WTC11 (cell line): ENCODE results near the gene PARK7. TPM values are rescaled to one million over a fixed set of nuclear protein-coding genes. Genes with fewer than 3 reads are reported as not detected.

ENCODE experiments used
- ATAC-seq: fragments of 200-7000 bp; cut with Tn5 transposase; 2 replicates; pipeline ENCODE4 v1.10.0; 2021; ENCODE audit warnings: mild to moderate bottlenecking, moderate library complexity
- CTCF ChIA-PET: fragments of 300-600 bp; sonication (Branson Sonifier 250); formaldehyde crosslinking; loops from one replicate; lab custom pipeline; 2021; ENCODE audit warnings: antibody characterized with exemption; lab: Charles Lee
- POLR2A ChIA-PET: fragments of 350-600 bp; sonication (Branson Sonifier 250); formaldehyde crosslinking; loops from one replicate; lab custom pipeline; 2021; ENCODE audit warnings: antibody characterized with exemption; lab: Charles Lee
- DNase-seq: peaks from one replicate; pipeline ENCODE4 v3.0.0; 2021; ENCODE audit warnings: low spot score
- H3K27ac Mint-ChIP-seq: 2 replicates; pipeline ENCODE4 v1.8.0; 2021; ENCODE audit warnings: mixed read lengths
- H3K27me3 Mint-ChIP-seq: 2 replicates; pipeline ENCODE4 v1.8.0; 2021; ENCODE audit warnings: low read depth, mild to moderate bottlenecking, moderate library complexity, mixed read lengths
- H3K36me3 Mint-ChIP-seq: 2 replicates; pipeline ENCODE4 v1.8.0; 2021; ENCODE audit warnings: mixed read lengths
- H3K4me1 Mint-ChIP-seq: 2 replicates; pipeline ENCODE4 v1.8.0; 2022; ENCODE audit warnings: mixed read lengths
- H3K4me3 Mint-ChIP-seq: 2 replicates; pipeline ENCODE4 v1.8.0; 2021; ENCODE audit warnings: mild to moderate bottlenecking, moderate library complexity, mixed read lengths
- H3K9me3 Mint-ChIP-seq: 2 replicates; pipeline ENCODE4 v1.8.0; 2021; ENCODE audit warnings: mixed read lengths
- AFF4 ChIP-seq: sonication (generic); formaldehyde crosslinking; IDR thresholded peaks from 2 replicates; pipeline ENCODE4 v1.8.1; 2023; ENCODE audit warnings: mild to moderate bottlenecking, missing genetic modification reagents, borderline replicate concordance
- CDX4 ChIP-seq: fragments of 250-450 bp; sonication (Bioruptor Pico); IDR thresholded peaks from 2 replicates; pipeline ENCODE4 v1.9.0; 2021; ENCODE audit warnings: moderate library complexity, mild to moderate bottlenecking, inconsistent platforms, borderline replicate concordance
- CREB1 ChIP-seq: sonication (generic); formaldehyde crosslinking; IDR thresholded peaks from 2 replicates; pipeline ENCODE4 v1.8.0; 2023; ENCODE audit warnings: mild to moderate bottlenecking, missing genetic modification reagents
- ELF4 ChIP-seq: sonication (generic); formaldehyde crosslinking; IDR thresholded peaks from 2 replicates; pipeline ENCODE4 v1.8.1; 2022; ENCODE audit warnings: low read depth, mild to moderate bottlenecking, moderate library complexity, missing genetic modification reagents
- ERG ChIP-seq: fragments of 250-450 bp; sonication (Bioruptor Pico); IDR thresholded peaks from 2 replicates; pipeline ENCODE4 v1.8.0; 2021; ENCODE audit warnings: mild to moderate bottlenecking
- ESRRA ChIP-seq: sonication (generic); formaldehyde crosslinking; IDR thresholded peaks from 2 replicates; pipeline ENCODE4 v1.8.1; 2022; ENCODE audit warnings: mild to moderate bottlenecking, missing genetic modification reagents, borderline replicate concordance
- FOXJ3 ChIP-seq: sonication (generic); formaldehyde crosslinking; IDR thresholded peaks from 2 replicates; pipeline ENCODE4 v1.9.0; 2021; ENCODE audit warnings: missing genetic modification reagents, mild to moderate bottlenecking, borderline replicate concordance
- FOXK1 ChIP-seq: sonication (generic); formaldehyde crosslinking; IDR thresholded peaks from 2 replicates; pipeline ENCODE4 v1.8.0; 2022; ENCODE audit warnings: mild to moderate bottlenecking, moderate library complexity, missing genetic modification reagents
- JAZF1 ChIP-seq: fragments of 250-450 bp; sonication (Bioruptor Pico); IDR thresholded peaks from 2 replicates; pipeline ENCODE4 v1.9.0; 2021; ENCODE audit warnings: moderate library complexity, mild to moderate bottlenecking, inconsistent platforms
- KAT7 ChIP-seq: sonication (generic); formaldehyde crosslinking; IDR thresholded peaks from 2 replicates; pipeline ENCODE4 v1.8.1; 2023; ENCODE audit warnings: missing genetic modification reagents, mild to moderate bottlenecking, borderline replicate concordance
- NR2C2 ChIP-seq: sonication (generic); formaldehyde crosslinking; IDR thresholded peaks from 2 replicates; pipeline ENCODE4 v1.8.0; 2022; ENCODE audit warnings: mild to moderate bottlenecking, missing genetic modification reagents
- PRRX2 ChIP-seq: fragments of 250-450 bp; sonication (Bioruptor Pico); IDR thresholded peaks from 2 replicates; pipeline ENCODE4 v1.8.0; 2021; ENCODE audit warnings: mild to moderate bottlenecking
- RELA ChIP-seq: sonication (generic); formaldehyde crosslinking; IDR thresholded peaks from 2 replicates; pipeline ENCODE4 v1.8.1; 2022; ENCODE audit warnings: missing genetic modification reagents, mild to moderate bottlenecking, borderline replicate concordance
- RORB ChIP-seq: fragments of 250-450 bp; sonication (Bioruptor Pico); IDR thresholded peaks from 2 replicates; pipeline ENCODE4 v1.9.0; 2021; ENCODE audit warnings: mild to moderate bottlenecking
- SMAD3 ChIP-seq: sonication (generic); formaldehyde crosslinking; IDR thresholded peaks from 2 replicates; pipeline ENCODE4 v1.8.0; 2022; ENCODE audit warnings: missing genetic modification reagents, mild to moderate bottlenecking, borderline replicate concordance
- SP1 ChIP-seq: sonication (generic); formaldehyde crosslinking; conservative IDR thresholded peaks from 2 replicates; pipeline ENCODE4 v1.8.1; 2022; ENCODE audit warnings: missing genetic modification reagents
- TEAD4 ChIP-seq: sonication (generic); formaldehyde crosslinking; IDR thresholded peaks from 2 replicates; pipeline ENCODE4 v1.8.0; 2022; ENCODE audit warnings: mild to moderate bottlenecking, missing genetic modification reagents
- ZBTB21 ChIP-seq: sonication (generic); formaldehyde crosslinking; IDR thresholded peaks from 2 replicates; pipeline ENCODE4 v1.8.1; 2023; ENCODE audit warnings: mild to moderate bottlenecking, missing genetic modification reagents, borderline replicate concordance
- ZNF121 ChIP-seq: sonication (generic); formaldehyde crosslinking; IDR thresholded peaks from 2 replicates; pipeline ENCODE4 v1.8.0; 2023; ENCODE audit warnings: missing genetic modification reagents
- ZNF219 ChIP-seq: sonication (generic); formaldehyde crosslinking; IDR thresholded peaks from 2 replicates; pipeline ENCODE4 v1.8.0; 2023; ENCODE audit warnings: missing genetic modification reagents, mild to moderate bottlenecking, borderline replicate concordance
- ZNF232 ChIP-seq: sonication (generic); formaldehyde crosslinking; IDR thresholded peaks from 2 replicates; pipeline ENCODE4 v1.8.0; 2022; ENCODE audit warnings: mild to moderate bottlenecking, missing genetic modification reagents
- ZNF416 ChIP-seq: fragments of 250-450 bp; sonication (Bioruptor Pico); IDR thresholded peaks from 2 replicates; pipeline ENCODE4 v1.9.0; 2021; ENCODE audit warnings: mild to moderate bottlenecking, inconsistent platforms
- ZNF423 ChIP-seq: fragments of 250-450 bp; sonication (Bioruptor Pico); IDR thresholded peaks from 2 replicates; pipeline ENCODE4 v2.1.2; 2022; ENCODE audit warnings: mild to moderate bottlenecking, moderate library complexity
- ZNF671 ChIP-seq: fragments of 250-450 bp; sonication (Bioruptor Pico); IDR thresholded peaks from 2 replicates; pipeline ENCODE4 v1.8.0; 2021; ENCODE audit warnings: mild to moderate bottlenecking
- total RNA-seq: library from RNA; stranded (reverse); gene quantifications from 3 replicates; pipeline ENCODE4 v1.2.3, GENCODE V29; 2021
- TF ChIP-seq, protein P1 (sequence below): fragments of 250-450 bp; sonication (Bioruptor Pico); IDR thresholded peaks from 2 replicates; pipeline ENCODE4 v1.9.0; 2021; ENCODE audit warnings: mild to moderate bottlenecking
- TF ChIP-seq, protein P2 (sequence below): sonication (generic); formaldehyde crosslinking; IDR thresholded peaks from 2 replicates; pipeline ENCODE4 v1.8.0; 2022; ENCODE audit warnings: mild to moderate bottlenecking, missing genetic modification reagents

PARK7 gene
- total RNA-seq, 1 experiment from 2014 or later: 337 TPM

DNA sequence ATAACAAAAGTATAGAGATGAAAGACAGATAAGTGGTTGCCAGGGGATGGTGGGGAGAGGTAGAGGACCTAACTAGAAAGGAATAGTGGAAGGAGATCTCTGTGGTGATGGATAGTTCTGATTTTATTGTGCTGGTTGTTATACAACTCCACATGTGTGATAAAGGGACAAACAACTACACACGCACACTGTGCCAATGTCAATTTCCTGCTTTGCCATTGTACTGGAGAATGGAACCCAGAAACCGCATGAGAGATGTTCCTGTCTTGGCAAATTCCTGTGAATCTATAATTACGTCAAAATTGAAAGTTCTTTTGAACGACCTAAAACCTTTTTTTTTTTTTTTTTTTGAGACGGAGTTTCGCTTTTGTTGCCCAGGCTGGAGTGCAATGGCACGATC, 31.9 kb upstream of the PARK7 start (continued):
- TF ChIP-seq AFF4 (CRISPR knock-in tag) (no peak), ZNF671 (CRISPR knock-in tag) (no peak), SMAD3 (CRISPR knock-in tag) (no peak), NR2C2 (no peak), CDX4 (CRISPR knock-in tag) (no peak), FOXJ3 (CRISPR knock-in tag) (no peak), ZNF232 (CRISPR knock-in tag) (no peak)
- TF ChIP-seq, protein P1, sequence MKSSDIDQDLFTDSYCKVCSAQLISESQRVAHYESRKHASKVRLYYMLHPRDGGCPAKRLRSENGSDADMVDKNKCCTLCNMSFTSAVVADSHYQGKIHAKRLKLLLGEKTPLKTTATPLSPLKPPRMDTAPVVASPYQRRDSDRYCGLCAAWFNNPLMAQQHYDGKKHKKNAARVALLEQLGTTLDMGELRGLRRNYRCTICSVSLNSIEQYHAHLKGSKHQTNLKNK (CRISPR knock-in tag): no peak

- no peak overlapping the region for H3K4me3 Mint-ChIP-seq
These were observed 30.7 kb upstream of the PARK7 start for GRCh38 chr1:7930645-7931445.

GRCh38 chr1:7931446-7931812, 30.1 kb upstream of the PARK7 start:
- Mint-ChIP-seq H3K4me1 (no peaks in the 10 kb centered on the region), H3K27me3 (peaks cover 5% of the 10 kb centered on the region; the same call in 1 of the 2 replicates), H3K4me3 (no peak overlapping the region), H3K36me3 (no peaks in the 10 kb centered on the region), H3K27ac (no peak overlapping the region), H3K9me3 (no peaks in the 10 kb centered on the region)
- POLR2A ChIA-PET: no interaction called here
- CTCF ChIA-PET: no interaction called here
- TF ChIP-seq JAZF1: no peak
- no peak for TF ChIP-seq ZNF121
- TF ChIP-seq ZNF416 (CRISPR knock-in tag): no peak
- no peak for TF ChIP-seq PRRX2 (CRISPR knock-in tag)
- no peak for TF ChIP-seq RELA (CRISPR knock-in tag)
- TF ChIP-seq ERG: no peak
- no peak for TF ChIP-seq ZNF219
- no peak for TF ChIP-seq ZBTB21 (CRISPR knock-in tag)
- TF ChIP-seq SP1 (CRISPR knock-in tag): no peak
- no peak for TF ChIP-seq KAT7
- no peak for TF ChIP-seq ZNF423
- TF ChIP-seq FOXK1: no peak
- no peak for TF ChIP-seq TEAD4 (CRISPR knock-in tag)
- TF ChIP-seq ELF4: no peak
- TF ChIP-seq CREB1 (CRISPR knock-in tag): no peak
- no peak for TF ChIP-seq RORB (CRISPR knock-in tag)
- no peak for TF ChIP-seq ESRRA
- ATAC-seq (no peak), DNase-seq (no peak)

More at GRCh38 chr1:7930645-7931445, 30.7 kb upstream of the PARK7 start:
- DNase-seq (no peak), ATAC-seq (no peak)
- POLR2A ChIA-PET: no interaction called here
- TF ChIP-seq, protein P2, sequence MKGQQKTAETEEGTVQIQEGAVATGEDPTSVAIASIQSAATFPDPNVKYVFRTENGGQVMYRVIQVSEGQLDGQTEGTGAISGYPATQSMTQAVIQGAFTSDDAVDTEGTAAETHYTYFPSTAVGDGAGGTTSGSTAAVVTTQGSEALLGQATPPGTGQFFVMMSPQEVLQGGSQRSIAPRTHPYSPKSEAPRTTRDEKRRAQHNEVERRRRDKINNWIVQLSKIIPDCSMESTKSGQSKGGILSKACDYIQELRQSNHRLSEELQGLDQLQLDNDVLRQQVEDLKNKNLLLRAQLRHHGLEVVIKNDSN: no peak
- no peak for TF ChIP-seq NR2C2
- H3K27ac Mint-ChIP-seq: no peak overlapping the region
- H3K27me3 Mint-ChIP-seq: peaks cover 3% of the 10 kb centered on the region; the same call in 1 of the 2 replicates
- no peaks in the 10 kb centered on the region for H3K36me3 Mint-ChIP-seq
- no peaks in the 10 kb centered on the region for H3K9me3 Mint-ChIP-seq
- CTCF ChIA-PET: no interaction called here
- H3K4me1 Mint-ChIP-seq: no peaks in the 10 kb centered on the region
